Germinal center (tissue), 1 donor: ENCODE data around the gene PARVG.

Source experiments
- DNase-seq: peaks from one replicate; pipeline ENCODE4 v3.0.0; 2012; ENCODE audit warnings: mixed read lengths, low spot score

The PARVG gene

GRCh38 chr22:44180706-44181032, at the start of gene PARVG:
Gene PARVG (plus strand): TSS chr22:44180925. CDS start chr22:44183330, 2,405 bp downstream.
- peak; percentile 83 for DNase-seq

GRCh38 chr22:44131412-44131811, 49.3 kb upstream of the PARVG start:
- no peak for DNase-seq

- no peak for DNase-seq
Measured at GRCh38 chr22:44131989-44132685, 48.6 kb upstream of the PARVG start.

GRCh38 chr22:44132724-44133123, 48.0 kb upstream of the PARVG start:
- DNase-seq, result no peak

- DNase-seq, result no peak
Measured at GRCh38 chr22:44133161-44133560, 47.6 kb upstream of the PARVG start.

GRCh38 chr22:44133901-44134571, 46.7 kb upstream of the PARVG start:
- DNase-seq, result no peak

- no peak for DNase-seq
Measured at GRCh38 chr22:44136112-44136511, 44.6 kb upstream of the PARVG start.

- no peak for DNase-seq
Measured at GRCh38 chr22:44136786-44137185, 43.9 kb upstream of the PARVG start.

- DNase-seq, result no peak
Measured at GRCh38 chr22:44137415-44137814, 43.3 kb upstream of the PARVG start.

GRCh38 chr22:44139773-44140172, 41.0 kb upstream of the PARVG start:
- no peak for DNase-seq

- no peak for DNase-seq
Measured at GRCh38 chr22:44142421-44143104, 38.2 kb upstream of the PARVG start.

- DNase-seq, result no peak
Measured at GRCh38 chr22:44143105-44143474, 37.6 kb upstream of the PARVG start.

- DNase-seq, result no peak
Measured at GRCh38 chr22:44143579-44143978, 37.1 kb upstream of the PARVG start.

GRCh38 chr22:44144046-44144569, 36.6 kb upstream of the PARVG start:
- DNase-seq, result no peak

- DNase-seq, result no peak
Measured at GRCh38 chr22:44145544-44145943, 35.2 kb upstream of the PARVG start.

- DNase-seq, result no peak
Measured at GRCh38 chr22:44146088-44146861, 34.5 kb upstream of the PARVG start.

GRCh38 chr22:44147008-44147645, 33.6 kb upstream of the PARVG start:
- no peak for DNase-seq

GRCh38 chr22:44147821-44148574, 32.7 kb upstream of the PARVG start:
- DNase-seq, result no peak

- no peak for DNase-seq
Measured at GRCh38 chr22:44151676-44152075, 29.0 kb upstream of the PARVG start.

- DNase-seq, result no peak
Measured at GRCh38 chr22:44153710-44154109, 27.0 kb upstream of the PARVG start.

- DNase-seq, result no peak
Measured at GRCh38 chr22:44154436-44154942, 26.2 kb upstream of the PARVG start.
